ENCODE measurements around the gene PSMD10.

Gene PSMD10

DNA sequence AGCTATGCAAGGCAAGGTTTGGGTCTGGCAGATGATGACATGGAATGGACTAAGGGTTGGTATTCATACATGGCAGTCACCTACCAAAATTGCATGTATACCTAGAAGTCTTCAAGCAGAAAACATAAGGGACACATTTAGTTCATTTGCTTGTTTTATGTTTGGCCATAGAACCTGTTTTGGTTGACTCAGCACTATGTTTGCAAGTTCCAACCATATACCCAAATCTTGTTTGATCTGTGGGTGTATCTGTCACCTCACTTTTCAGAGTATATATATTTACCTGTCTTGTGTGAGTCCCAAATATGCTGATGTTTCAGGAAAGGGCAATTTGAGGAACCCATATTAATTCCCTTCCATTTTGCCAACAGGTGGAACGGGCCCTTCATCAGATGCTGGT lies 39.5 kb upstream of the PSMD10 start:
- H3K4me3 ChIP-seq (ENCODE audit: low read depth, low read length) = no peak overlapping the region
- TF ChIP-seq, protein P1, sequence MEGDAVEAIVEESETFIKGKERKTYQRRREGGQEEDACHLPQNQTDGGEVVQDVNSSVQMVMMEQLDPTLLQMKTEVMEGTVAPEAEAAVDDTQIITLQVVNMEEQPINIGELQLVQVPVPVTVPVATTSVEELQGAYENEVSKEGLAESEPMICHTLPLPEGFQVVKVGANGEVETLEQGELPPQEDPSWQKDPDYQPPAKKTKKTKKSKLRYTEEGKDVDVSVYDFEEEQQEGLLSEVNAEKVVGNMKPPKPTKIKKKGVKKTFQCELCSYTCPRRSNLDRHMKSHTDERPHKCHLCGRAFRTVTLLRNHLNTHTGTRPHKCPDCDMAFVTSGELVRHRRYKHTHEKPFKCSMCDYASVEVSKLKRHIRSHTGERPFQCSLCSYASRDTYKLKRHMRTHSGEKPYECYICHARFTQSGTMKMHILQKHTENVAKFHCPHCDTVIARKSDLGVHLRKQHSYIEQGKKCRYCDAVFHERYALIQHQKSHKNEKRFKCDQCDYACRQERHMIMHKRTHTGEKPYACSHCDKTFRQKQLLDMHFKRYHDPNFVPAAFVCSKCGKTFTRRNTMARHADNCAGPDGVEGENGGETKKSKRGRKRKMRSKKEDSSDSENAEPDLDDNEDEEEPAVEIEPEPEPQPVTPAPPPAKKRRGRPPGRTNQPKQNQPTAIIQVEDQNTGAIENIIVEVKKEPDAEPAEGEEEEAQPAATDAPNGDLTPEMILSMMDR (conservative IDR thresholded peaks at IDR 0.05; ENCODE audit: low read depth, low read length) = no peak
- no peak for DNase-seq (ENCODE audit: low read depth)

DNA sequence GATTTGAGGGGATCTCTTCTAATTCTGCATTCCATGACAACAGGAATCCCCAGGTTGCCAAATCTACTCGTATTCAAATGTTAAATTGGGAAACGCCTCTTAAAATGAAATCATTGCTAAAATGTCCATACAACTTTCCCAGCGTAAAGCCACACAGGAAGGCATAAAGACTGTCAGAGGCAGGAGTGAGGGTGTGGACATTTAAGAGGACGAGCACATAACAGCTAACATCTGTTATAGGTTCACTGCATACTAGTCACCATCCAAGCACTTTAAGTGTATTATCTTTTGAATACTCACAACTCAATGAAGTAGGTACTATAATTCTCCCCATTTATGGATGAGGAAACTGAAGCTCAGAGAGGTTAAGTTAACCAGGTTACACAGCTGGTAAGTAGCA lies 35.8 kb upstream of the PSMD10 start:
- no peak overlapping the region for H3K4me3 ChIP-seq (ENCODE audit: low read depth, low read length)
- no peak for DNase-seq (ENCODE audit: low read depth)
- TF ChIP-seq, protein P1 (conservative IDR thresholded peaks at IDR 0.05; ENCODE audit: low read depth, low read length) = no peak

DNA sequence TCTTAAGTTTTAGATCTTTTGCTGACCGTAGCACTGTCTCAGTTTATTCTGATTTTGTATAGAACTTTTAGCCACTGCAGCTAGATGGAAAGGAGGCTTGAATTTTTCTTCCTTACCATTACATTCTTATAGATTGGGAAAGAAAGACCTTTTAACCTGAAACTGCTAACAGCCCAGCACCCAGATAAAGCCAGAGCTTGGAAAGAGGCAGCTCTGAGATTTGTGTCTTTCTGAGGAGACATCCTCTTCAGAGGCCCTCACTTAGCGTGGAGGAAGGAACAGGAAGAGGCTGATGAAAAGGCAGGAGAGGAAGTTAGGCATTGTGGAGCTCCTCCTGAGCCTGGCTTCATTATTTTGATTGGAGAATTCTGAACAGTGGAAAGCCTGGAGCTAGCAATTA lies 35.3 kb upstream of the PSMD10 start:
- DNase-seq (ENCODE audit: low read depth) = peak; percentile 52
- TF ChIP-seq, protein P1 (conservative IDR thresholded peaks at IDR 0.05; ENCODE audit: low read depth, low read length) = no peak
- H3K4me3 ChIP-seq (ENCODE audit: low read depth, low read length) = no peak overlapping the region

DNA sequence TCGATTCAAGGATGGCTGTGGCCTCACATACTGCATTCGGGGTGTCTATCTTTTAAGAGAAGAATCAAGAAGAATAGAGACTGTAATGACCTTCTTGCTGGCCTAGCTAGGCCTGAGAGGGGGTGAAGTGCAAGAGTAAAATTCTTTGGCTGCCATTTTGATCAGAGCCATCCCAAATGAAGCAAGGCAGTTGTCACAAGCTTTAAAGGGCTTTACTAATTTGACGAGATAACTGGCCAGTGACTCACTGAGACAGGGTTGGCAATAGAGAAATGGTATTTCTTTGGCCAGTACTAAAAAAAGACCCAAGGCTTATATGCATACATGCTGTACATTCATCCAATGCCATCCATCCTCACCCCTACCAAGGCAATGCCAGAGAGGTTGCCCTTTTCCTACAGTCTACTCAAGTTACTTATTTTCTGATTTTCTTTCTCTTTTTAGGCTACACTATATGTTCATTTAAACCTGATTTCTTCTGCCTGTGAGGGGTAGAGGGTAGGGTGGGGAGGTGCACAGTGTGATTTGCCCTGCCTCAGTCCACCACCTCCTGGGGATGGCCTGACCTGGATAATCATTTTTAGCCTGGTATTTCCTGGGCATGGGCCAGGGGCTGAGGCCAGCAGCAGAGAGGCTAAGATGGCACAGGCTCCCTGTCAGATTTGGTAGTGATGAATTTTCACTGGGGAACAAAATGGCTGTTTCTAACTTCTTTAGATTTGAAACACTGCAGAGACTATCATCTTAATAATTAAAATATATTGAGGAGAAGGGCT lies 32.4 kb upstream of the PSMD10 start:
- TF ChIP-seq, protein P1 (conservative IDR thresholded peaks at IDR 0.05; ENCODE audit: low read depth, low read length) = no peak
- no peak overlapping the region for H3K4me3 ChIP-seq (ENCODE audit: low read depth, low read length)
- no peak for DNase-seq (ENCODE audit: low read depth)

DNA sequence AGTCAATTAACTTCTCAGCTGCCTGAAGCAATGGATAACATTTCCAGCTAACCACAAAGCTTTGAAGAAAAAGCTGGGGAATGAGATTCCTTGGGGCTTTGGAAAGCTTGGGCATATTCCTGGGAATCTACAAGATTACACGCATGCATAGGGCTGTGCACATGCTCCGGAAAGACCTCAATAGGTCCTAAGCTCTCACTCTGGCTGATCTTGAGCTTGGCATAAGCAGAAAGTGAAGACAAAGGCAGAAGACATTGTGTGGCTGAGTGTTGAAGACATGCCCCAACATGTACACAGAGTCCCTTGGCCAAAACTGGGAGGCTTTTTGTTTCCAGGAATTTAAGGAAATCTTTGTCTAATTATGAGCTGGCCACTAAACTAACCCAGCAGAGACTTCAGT lies 31.4 kb upstream of the PSMD10 start:
- TF ChIP-seq, protein P1 (conservative IDR thresholded peaks at IDR 0.05; ENCODE audit: low read depth, low read length) = no peak
- H3K4me3 ChIP-seq (ENCODE audit: low read depth, low read length) = no peak overlapping the region
- DNase-seq (ENCODE audit: low read depth) = peak; percentile 21

DNA sequence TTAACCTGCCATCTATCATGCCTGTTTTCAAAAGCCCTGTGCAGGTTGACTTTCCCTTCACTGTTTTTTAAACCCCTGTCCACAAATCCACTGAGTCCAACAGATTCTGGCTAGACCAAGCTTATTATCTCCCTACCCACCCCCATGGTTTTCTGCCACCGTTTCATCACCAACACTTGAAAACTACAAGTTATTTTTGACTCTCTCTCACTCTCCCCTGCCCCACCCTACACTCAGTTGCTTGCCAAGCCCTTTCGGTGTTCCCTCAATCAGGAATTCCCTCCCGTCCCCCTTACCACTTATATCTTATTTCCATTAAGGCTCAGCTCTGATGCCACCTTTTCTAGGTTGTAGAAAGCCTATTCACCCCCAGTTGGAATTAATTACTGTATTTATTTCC lies 29.9 kb upstream of the PSMD10 start:
- DNase-seq (ENCODE audit: low read depth) = no peak
- TF ChIP-seq, protein P1 (conservative IDR thresholded peaks at IDR 0.05; ENCODE audit: low read depth, low read length) = no peak

DNA sequence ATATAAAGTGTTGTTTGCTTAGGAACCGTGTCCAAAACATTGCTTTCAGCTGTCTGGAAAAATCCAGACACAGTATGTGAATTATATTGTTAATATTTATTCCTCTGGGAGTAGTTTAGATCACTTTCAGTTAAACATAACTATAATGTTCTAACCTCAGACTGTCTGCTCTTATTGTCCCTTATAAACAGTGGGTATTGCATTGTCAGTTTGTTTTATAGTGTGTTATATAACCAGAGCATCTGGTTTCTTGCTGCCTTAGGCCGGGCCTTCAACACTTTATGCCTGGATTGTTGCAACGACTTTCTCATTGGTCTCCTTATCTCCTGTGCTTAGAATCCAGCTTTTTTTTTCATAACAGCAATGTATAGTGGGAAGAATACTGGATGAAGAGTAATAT lies 26.6 kb upstream of the PSMD10 start:
- TF ChIP-seq, protein P1 (conservative IDR thresholded peaks at IDR 0.05; ENCODE audit: low read depth, low read length) = no peak
- DNase-seq (ENCODE audit: low read depth) = no peak
- H3K4me3 ChIP-seq (ENCODE audit: low read depth, low read length) = no peak overlapping the region

More for the DNA sequence above, 29.9 kb upstream of the PSMD10 start:
- H3K4me3 ChIP-seq (ENCODE audit: low read depth, low read length) = no peak overlapping the region

All from choroid plexus epithelial cell (primary cell).